ENCODE measurements around the gene JAKMIP1. TPM values are rescaled to one million over a fixed set of nuclear protein-coding genes. Genes with fewer than 3 reads are reported as not detected.

Gene JAKMIP1
- polyA plus RNA-seq, 1 donor from 2014 or later = 15.3 TPM

GRCh38 chr4:5984843-5985242 lies 215.5 kb downstream of the JAKMIP1 start:
- TF ChIP-seq MXI1 (conservative IDR thresholded peaks at IDR 0.05; ENCODE audit: poor library complexity, severe bottlenecking) (no peak), RAD21 (conservative IDR thresholded peaks at IDR 0.05) (no peak), CTCF (IDR thresholded peaks at IDR 0.05; ENCODE audit: poor library complexity, severe bottlenecking) (no peak), POLR2AphosphoS5 (IDR thresholded peaks at IDR 0.05) (no peak), EZH2 (IDR thresholded peaks at IDR 0.05; ENCODE audit: borderline replicate concordance, insufficient read depth, low read length, poor library complexity, severe bottlenecking) (no peak)
- Histone ChIP-seq H3F3A (ENCODE audit: insufficient read depth, low read length, poor library complexity, severe bottlenecking) (no peaks in the 10 kb centered on the region), H3K27ac (ENCODE audit: low read length) (no peak overlapping the region), H3K27me3 (ENCODE audit: insufficient read depth, low read depth, low read length) (no peaks in the 10 kb centered on the region), H3K9me3 (ENCODE audit: low read length) (peaks cover 10% of the 10 kb centered on the region), H3K4me2 (ENCODE audit: low read length) (no peak overlapping the region), H3K79me2 (replicated peaks; ENCODE audit: insufficient read depth, low read length) (no peaks in the 10 kb centered on the region), H3K9me2 (ENCODE audit: insufficient read depth, low read length) (no peaks in the 10 kb centered on the region), H4K20me1 (ENCODE audit: insufficient read depth) (no peaks in the 10 kb centered on the region), H3K4me3 (ENCODE audit: low read length) (no peak overlapping the region), H3K9ac (ENCODE audit: low read length) (no peak overlapping the region), H3K36me3 (ENCODE audit: insufficient read depth, low read length) (no peaks in the 10 kb centered on the region), H2AFZ (ENCODE audit: low read depth, low read length) (no peak overlapping the region)

DNA sequence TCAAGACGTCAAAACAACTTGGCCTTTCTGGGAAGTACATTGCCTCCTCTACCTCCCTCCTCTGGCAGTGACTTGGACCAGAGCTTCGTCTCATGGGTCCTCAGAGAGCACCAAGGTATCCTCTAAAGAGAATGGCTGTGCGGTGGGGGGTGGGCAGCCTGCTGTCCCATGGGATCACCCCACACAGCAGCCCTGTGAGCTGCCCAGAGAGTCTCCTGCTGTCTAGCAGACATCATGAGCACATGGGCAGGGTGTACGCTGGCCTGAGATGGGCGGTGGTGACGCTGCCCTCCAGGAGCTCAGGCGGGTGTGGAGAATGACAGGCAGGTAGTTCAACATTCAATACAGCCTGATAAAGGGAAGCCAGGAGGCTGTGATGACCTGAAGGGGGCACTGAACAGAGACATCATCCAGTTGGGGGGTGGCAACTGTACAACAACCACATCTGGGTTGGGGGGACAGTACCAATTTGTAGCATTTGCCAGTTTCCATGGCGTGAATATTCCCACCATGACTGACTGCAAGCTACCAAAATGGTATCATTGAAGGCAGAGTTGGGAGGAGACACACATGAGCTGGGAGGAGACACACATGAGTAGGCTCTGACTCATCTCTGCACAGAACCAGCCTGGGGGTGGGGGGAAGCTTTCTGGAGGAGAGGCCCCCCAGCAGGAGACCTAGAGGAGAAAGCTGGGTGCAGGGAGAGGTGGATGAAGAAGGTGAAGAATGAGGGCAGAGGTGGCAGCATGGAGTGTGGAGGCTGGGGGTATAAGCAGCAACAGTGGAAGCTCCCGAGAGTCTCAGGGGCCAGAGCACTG lies 218.0 kb downstream of the JAKMIP1 start:
- no peaks in the 10 kb centered on the region for H3K9me2 ChIP-seq (ENCODE audit: insufficient read depth, low read length)
- H3K27ac ChIP-seq (ENCODE audit: low read length) = no peak overlapping the region
- H3K79me2 ChIP-seq (replicated peaks; ENCODE audit: insufficient read depth, low read length) = no peaks in the 10 kb centered on the region
- H4K20me1 ChIP-seq (ENCODE audit: insufficient read depth) = no peaks in the 10 kb centered on the region
- no peak overlapping the region for H3K4me3 ChIP-seq (ENCODE audit: low read length)
- no peaks in the 10 kb centered on the region for H3F3A ChIP-seq (ENCODE audit: insufficient read depth, low read length, poor library complexity, severe bottlenecking)
- peaks cover 10% of the 10 kb centered on the region for H3K9me3 ChIP-seq (ENCODE audit: low read length)
- H3K4me2 ChIP-seq (ENCODE audit: low read length) = no peak overlapping the region
- no peak overlapping the region for H3K9ac ChIP-seq (ENCODE audit: low read length)
- TF ChIP-seq MXI1 (conservative IDR thresholded peaks at IDR 0.05; ENCODE audit: poor library complexity, severe bottlenecking) = no peak
- TF ChIP-seq, protein P1, sequence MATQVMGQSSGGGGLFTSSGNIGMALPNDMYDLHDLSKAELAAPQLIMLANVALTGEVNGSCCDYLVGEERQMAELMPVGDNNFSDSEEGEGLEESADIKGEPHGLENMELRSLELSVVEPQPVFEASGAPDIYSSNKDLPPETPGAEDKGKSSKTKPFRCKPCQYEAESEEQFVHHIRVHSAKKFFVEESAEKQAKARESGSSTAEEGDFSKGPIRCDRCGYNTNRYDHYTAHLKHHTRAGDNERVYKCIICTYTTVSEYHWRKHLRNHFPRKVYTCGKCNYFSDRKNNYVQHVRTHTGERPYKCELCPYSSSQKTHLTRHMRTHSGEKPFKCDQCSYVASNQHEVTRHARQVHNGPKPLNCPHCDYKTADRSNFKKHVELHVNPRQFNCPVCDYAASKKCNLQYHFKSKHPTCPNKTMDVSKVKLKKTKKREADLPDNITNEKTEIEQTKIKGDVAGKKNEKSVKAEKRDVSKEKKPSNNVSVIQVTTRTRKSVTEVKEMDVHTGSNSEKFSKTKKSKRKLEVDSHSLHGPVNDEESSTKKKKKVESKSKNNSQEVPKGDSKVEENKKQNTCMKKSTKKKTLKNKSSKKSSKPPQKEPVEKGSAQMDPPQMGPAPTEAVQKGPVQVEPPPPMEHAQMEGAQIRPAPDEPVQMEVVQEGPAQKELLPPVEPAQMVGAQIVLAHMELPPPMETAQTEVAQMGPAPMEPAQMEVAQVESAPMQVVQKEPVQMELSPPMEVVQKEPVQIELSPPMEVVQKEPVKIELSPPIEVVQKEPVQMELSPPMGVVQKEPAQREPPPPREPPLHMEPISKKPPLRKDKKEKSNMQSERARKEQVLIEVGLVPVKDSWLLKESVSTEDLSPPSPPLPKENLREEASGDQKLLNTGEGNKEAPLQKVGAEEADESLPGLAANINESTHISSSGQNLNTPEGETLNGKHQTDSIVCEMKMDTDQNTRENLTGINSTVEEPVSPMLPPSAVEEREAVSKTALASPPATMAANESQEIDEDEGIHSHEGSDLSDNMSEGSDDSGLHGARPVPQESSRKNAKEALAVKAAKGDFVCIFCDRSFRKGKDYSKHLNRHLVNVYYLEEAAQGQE (IDR thresholded peaks at IDR 0.05; ENCODE audit: borderline replicate concordance) = no peak
- no peaks in the 10 kb centered on the region for H3K36me3 ChIP-seq (ENCODE audit: insufficient read depth, low read length)
- H3K27me3 ChIP-seq (ENCODE audit: insufficient read depth, low read depth, low read length) = no peaks in the 10 kb centered on the region
- no peak overlapping the region for H2AFZ ChIP-seq (ENCODE audit: low read depth, low read length)

Measured in neural cell (in vitro differentiated cells).